H1 (cell line): Measurements from ENCODE around the gene CTNNA3. TPM values are rescaled to one million over a fixed set of nuclear protein-coding genes. Genes with fewer than 3 reads are reported as not detected.
"Not testable (repeated sequence)": the region's sequence is repeated elsewhere in the genome, so short reads cannot be mapped to it uniquely, and the experiment has no call there.

ENCODE experiments used
- CTCF ChIA-PET: fragments of 300-600 bp; sonication (Branson Sonifier 250); formaldehyde crosslinking; loops from one replicate; lab custom pipeline; 2021; ENCODE audit not compliant: partially characterized antibody; lab: Charles Lee
- POLR2A ChIA-PET: fragments of 300-600 bp; sonication (Branson Sonifier 250); formaldehyde crosslinking; loops from one replicate; lab custom pipeline; 2021; ENCODE audit warnings: inconsistent platforms; ENCODE audit not compliant: partially characterized antibody; lab: Charles Lee
- DNase-seq, 2 experiments: peaks; one replicate each; pipeline versions ENCODE4 v3.0.0 to v3.0.0-alpha.2; 2010 to 2022; ENCODE audit warnings: low spot score in 2 of 2, low read depth in 1 of 2, mixed read lengths in 1 of 2
- FAIRE-seq: peaks from 2 replicates; lab custom pipeline; 2011; peaks lifted over from hg19 to GRCh38; lab: Jason Lieb, UNC
- H2AFZ ChIP-seq: 2 replicates; pipeline ENCODE4 v1.8.1; 2012; ENCODE audit warnings: low read length, inconsistent platforms
- H2AK5ac ChIP-seq: 2 replicates; pipeline ENCODE4 v1.6.1; 2013; ENCODE audit warnings: low read depth, low read length
- H2BK120ac ChIP-seq: replicated peaks from 2 replicates; pipeline ENCODE3; 2013; ENCODE audit warnings: low read depth, low read length, inconsistent platforms
- H2BK12ac ChIP-seq: 2 replicates; pipeline ENCODE4 v1.6.1; 2013; ENCODE audit warnings: low read depth, low read length
- H2BK15ac ChIP-seq: 2 replicates; pipeline ENCODE4 v1.6.1; 2013; ENCODE audit warnings: low read length
- H2BK20ac ChIP-seq: 2 replicates; pipeline ENCODE4 v1.6.1; 2013; ENCODE audit warnings: low read length
- H2BK5ac ChIP-seq: 2 replicates; pipeline ENCODE4 v1.6.1; 2013; ENCODE audit warnings: low read depth, low read length
- H3K14ac ChIP-seq: 2 replicates; pipeline ENCODE4 v1.6.1; 2013; ENCODE audit warnings: inconsistent platforms; ENCODE audit not compliant: insufficient read length
- H3K18ac ChIP-seq: 2 replicates; pipeline ENCODE4 v1.6.1; 2013; ENCODE audit warnings: low read length; ENCODE audit errors: extremely low read depth
- H3K23ac ChIP-seq: 2 replicates; pipeline ENCODE4 v1.6.1; 2013; ENCODE audit warnings: inconsistent platforms; ENCODE audit not compliant: insufficient read length
- H3K23me2 ChIP-seq: 2 replicates; pipeline ENCODE4 v1.6.1; 2013; ENCODE audit warnings: low read depth, low read length
- H3K27ac ChIP-seq: 2 replicates; pipeline ENCODE4 v1.6.1; 2011; ENCODE audit warnings: low read depth, low read length, inconsistent platforms
- H3K27me3 ChIP-seq, 4 experiments: replicated peaks in 1 of 4; 1 replicate in 1 of 4; 2 replicates in 3 of 4; pipeline versions ENCODE4 v1.6.1 to v1.8.1; 2011 to 2013; ENCODE audit warnings: low read length in 3 of 4, mild to moderate bottlenecking in 3 of 4, inconsistent platforms in 2 of 4, mixed read lengths in 2 of 4, moderate library complexity in 1 of 4; ENCODE audit not compliant: control insufficient read depth in 3 of 4, insufficient read depth in 3 of 4; ENCODE audit errors: extremely low read depth in 1 of 4
- H3K36me3 ChIP-seq, 4 experiments: 2 replicates each; pipeline versions ENCODE4 v1.6.1 to v1.8.1; 2011 to 2013; ENCODE audit warnings: mild to moderate bottlenecking in 4 of 4, low read length in 3 of 4, moderate library complexity in 2 of 4, control low read depth in 1 of 4, inconsistent platforms in 1 of 4; ENCODE audit not compliant: insufficient read depth in 4 of 4, control insufficient read depth in 2 of 4
- H3K4ac ChIP-seq: replicated peaks from 2 replicates; pipeline ENCODE3; 2013; ENCODE audit warnings: low read length, low read depth, mixed read lengths, inconsistent platforms; ENCODE audit not compliant: insufficient read length
- H3K4me1 ChIP-seq, 4 experiments: replicated peaks in 1 of 4; 1 replicate in 1 of 4; 2 replicates in 3 of 4; pipeline versions ENCODE4 v1.6.1 to v1.8.1; 2011 to 2013; ENCODE audit warnings: low read length in 3 of 4, inconsistent platforms in 2 of 4, mixed read lengths in 1 of 4; ENCODE audit not compliant: insufficient read depth in 4 of 4, control insufficient read depth in 3 of 4
- H3K4me2 ChIP-seq, 2 experiments: 2 replicates each; pipeline versions ENCODE4 v1.6.1 to v1.8.1; 2011 to 2013; ENCODE audit warnings: low read depth in 2 of 2, low read length in 2 of 2, control low read depth in 1 of 2, inconsistent platforms in 1 of 2, mild to moderate bottlenecking in 1 of 2; ENCODE audit not compliant: insufficient read depth in 1 of 2
- H3K4me3 ChIP-seq, 4 experiments: fragments of 200-600, 300-600 bp in 1 of 4; sonication (generic), shearing (Covaris generic), sonication (Bioruptor Twin) in 1 of 4; 2 replicates each; pipeline versions ENCODE4 v1.5.1 to v1.8.1; 2011 to 2016; ENCODE audit warnings: low read length in 4 of 4, low read depth in 3 of 4, control low read depth in 2 of 4, inconsistent platforms in 2 of 4, mild to moderate bottlenecking in 2 of 4, mixed read lengths in 1 of 4, moderate library complexity in 1 of 4; ENCODE audit not compliant: insufficient read depth in 2 of 4; ENCODE audit errors: extremely low read depth in 1 of 4
- H3K56ac ChIP-seq: replicated peaks from 2 replicates; pipeline ENCODE3; 2013; ENCODE audit warnings: low read depth, mild to moderate bottlenecking, mixed read lengths, low read length, inconsistent platforms; ENCODE audit not compliant: insufficient read length
- H3K79me1 ChIP-seq: 2 replicates; pipeline ENCODE4 v1.6.1; 2013; ENCODE audit warnings: low read depth, low read length, control low read depth
- H3K79me2 ChIP-seq, 2 experiments: 2 replicates each; pipeline versions ENCODE4 v1.6.1 to v1.8.1; 2012 to 2013; ENCODE audit warnings: low read length in 2 of 2, mild to moderate bottlenecking in 2 of 2, inconsistent platforms in 1 of 2; ENCODE audit not compliant: insufficient read depth in 2 of 2, control insufficient read depth in 1 of 2
- H3K9ac ChIP-seq, 4 experiments: replicated peaks in 1 of 4; 1 replicate in 1 of 4; 2 replicates in 3 of 4; pipeline versions ENCODE4 v1.6.1 to v1.8.1; 2011 to 2013; ENCODE audit warnings: low read depth in 3 of 4, low read length in 3 of 4, control low read depth in 2 of 4, mild to moderate bottlenecking in 2 of 4, moderate library complexity in 2 of 4, inconsistent platforms in 1 of 4; ENCODE audit errors: extremely low read depth in 1 of 4
- H3K9me3 ChIP-seq, 2 experiments: 2 replicates each; pipeline versions ENCODE4 v1.6.1 to v1.8.1; 2012 to 2013; ENCODE audit warnings: mild to moderate bottlenecking in 2 of 2, moderate library complexity in 2 of 2, control low read depth in 1 of 2, inconsistent platforms in 1 of 2, low read depth in 1 of 2, low read length in 1 of 2, mixed read lengths in 1 of 2; ENCODE audit not compliant: insufficient read depth in 2 of 2
- H4K20me1 ChIP-seq, 2 experiments: replicated peaks in 1 of 2; 2 replicates each; pipeline versions ENCODE3 to v1.8.1; 2011 to 2013; ENCODE audit warnings: inconsistent platforms in 2 of 2, low read length in 2 of 2, mild to moderate bottlenecking in 1 of 2; ENCODE audit not compliant: insufficient read depth in 2 of 2, control insufficient read depth in 1 of 2
- H4K5ac ChIP-seq: 2 replicates; pipeline ENCODE4 v1.6.1; 2013; ENCODE audit warnings: low read length, low read depth, mixed read lengths, inconsistent platforms; ENCODE audit not compliant: insufficient read length
- H4K8ac ChIP-seq: 2 replicates; pipeline ENCODE4 v1.8.0; 2013; ENCODE audit warnings: mild to moderate bottlenecking, moderate library complexity, low read length, inconsistent platforms; ENCODE audit not compliant: insufficient read depth; ENCODE audit errors: extremely low read depth
- H4K91ac ChIP-seq: replicated peaks from 2 replicates; pipeline ENCODE3; 2013; ENCODE audit warnings: low read length, mixed read lengths, inconsistent platforms; ENCODE audit not compliant: insufficient read length
- WGBS, 2 experiments: shearing (Covaris generic) in 1 of 2; methylation state at CpG; one replicate each; pipeline versions ENCODE4 v1.1.6 to v1.1.7; 2013 to 2015; ENCODE audit warnings: low lambda C conversion rate in 2 of 2, mixed read lengths in 2 of 2, inconsistent platforms in 1 of 2, low coverage in 1 of 2, missing lambda C conversion rate in 1 of 2; ENCODE audit not compliant: insufficient replicate concordance in 2 of 2, insufficient coverage in 1 of 2, insufficient read length in 1 of 2; ENCODE audit errors: extremely low coverage in 1 of 2, missing lambda C conversion rate in 1 of 2; 5-methylcytosine and 5-hydroxymethylcytosine counted together
- polyA plus RNA-seq, 7 experiments: library from polyadenylated mRNA; depleted of rRNA in 3 of 7; stranded (reverse) in 5 of 7; unstranded in 2 of 7; fragments of >200 nt in 5 of 7; fragments of 200-250 nt in 2 of 7; gene quantifications; 1 replicate in 5 of 7; 2 replicates in 1 of 7; 4 replicates in 1 of 7; pipeline versions ENCODE4 v1.2.1 to v1.2.3, GENCODE V29; 2011 to 2013; ENCODE audit warnings: missing spikeins in 2 of 7, mixed read lengths in 2 of 7
- total RNA-seq: library from RNA; stranded (reverse); fragmentation: NEBNext Ultra II Directional; extraction: Animal tissue kit (Norgen Biotek cat#: 25700); gene quantifications from 2 replicates; pipeline ENCODE4 v1.2.1, GENCODE V29; 2021

Gene CTNNA3
- total and polyA plus RNA-seq, 2 of the 8 experiments (the other 6 are each of a cell fraction or from before 2014, with no cell fraction given), result 1.3 to 1.5 TPM

DNA sequence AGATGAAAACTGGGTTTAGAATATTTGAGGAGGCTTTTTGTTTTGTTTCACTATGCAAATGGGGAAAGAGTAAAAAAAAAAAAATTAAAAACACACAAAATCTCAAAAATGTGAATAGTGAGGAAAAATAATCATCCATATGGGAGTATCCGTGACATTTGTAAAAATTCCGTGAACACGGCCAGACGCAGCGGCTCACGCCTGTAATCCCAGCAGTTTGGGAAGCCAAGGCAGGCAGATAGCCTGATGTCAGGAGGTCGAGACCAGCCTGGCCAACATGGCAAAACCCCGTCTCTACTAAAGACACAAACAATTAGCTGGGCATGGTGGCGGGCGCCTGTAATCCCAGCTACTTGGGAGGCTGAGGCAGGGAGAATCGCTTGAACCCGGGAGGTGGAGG is 1342.2 kb downstream of the CTNNA3 start:
- H2BK5ac ChIP-seq, H3K36me3 ChIP-seq, H3K23me2 ChIP-seq, H3K23ac ChIP-seq, H2BK120ac ChIP-seq, H3K18ac ChIP-seq, H2AFZ ChIP-seq, H2AK5ac ChIP-seq, H4K20me1 ChIP-seq, H2BK20ac ChIP-seq, H3K9me3 ChIP-seq, H3K4me2 ChIP-seq, H3K4me1 ChIP-seq, H4K5ac ChIP-seq, H3K56ac ChIP-seq, H3K79me2 ChIP-seq, H4K8ac ChIP-seq, H3K79me1 ChIP-seq, FAIRE-seq, H3K4ac ChIP-seq, H2BK12ac ChIP-seq, H3K27me3 ChIP-seq, CTCF ChIA-PET, H3K14ac ChIP-seq, H2BK15ac ChIP-seq, H4K91ac ChIP-seq, DNase-seq, H3K9ac ChIP-seq, H3K27ac ChIP-seq, H3K4me3 ChIP-seq, POLR2A ChIA-PET: not testable (repeated sequence)
- WGBS, 2 experiments, result 95% methylated on average over 12 of the region's 12 CpGs; no CpG with 5 or more reads in 1 of the 2 experiments
